Activated naive CD8-positive, alpha-beta T cell treated with anti-CD3 and anti-CD28 coated beads, Interleukin-2, amount 50 U/mL, for 24 hours (primary cell): ENCODE measurements around the gene ZBBX.
"Not testable (repeated sequence)": the region's sequence is repeated elsewhere in the genome, so short reads cannot be mapped to it uniquely, and the experiment has no call there.

Source experiments
- ATAC-seq: fragments of 150-1000 bp; cut with Tn5 transposase; one replicate; pipeline ENCODE4 v1.10.0; 2021
- DNase-seq: peaks from one replicate; pipeline ENCODE4 v3.0.0; 2021
- H3K27ac Mint-ChIP-seq: one replicate; pipeline ENCODE4 v1.8.0; 2021; ENCODE audit warnings: mild to moderate bottlenecking, mixed read lengths
- H3K27me3 Mint-ChIP-seq: one replicate; pipeline ENCODE4 v1.8.0; 2021; ENCODE audit warnings: mixed read lengths
- H3K36me3 Mint-ChIP-seq: one replicate; pipeline ENCODE4 v1.8.0; 2021; ENCODE audit warnings: low read depth, mixed read lengths
- H3K4me1 Mint-ChIP-seq: one replicate; pipeline ENCODE4 v1.8.0; 2021; ENCODE audit warnings: mixed read lengths
- H3K4me3 Mint-ChIP-seq: one replicate; pipeline ENCODE4 v1.8.0; 2021; ENCODE audit warnings: mild to moderate bottlenecking, moderate library complexity, mixed read lengths
- H3K9me3 Mint-ChIP-seq: one replicate; pipeline ENCODE4 v1.8.0; 2021; ENCODE audit warnings: mixed read lengths

The ZBBX gene, protein sequence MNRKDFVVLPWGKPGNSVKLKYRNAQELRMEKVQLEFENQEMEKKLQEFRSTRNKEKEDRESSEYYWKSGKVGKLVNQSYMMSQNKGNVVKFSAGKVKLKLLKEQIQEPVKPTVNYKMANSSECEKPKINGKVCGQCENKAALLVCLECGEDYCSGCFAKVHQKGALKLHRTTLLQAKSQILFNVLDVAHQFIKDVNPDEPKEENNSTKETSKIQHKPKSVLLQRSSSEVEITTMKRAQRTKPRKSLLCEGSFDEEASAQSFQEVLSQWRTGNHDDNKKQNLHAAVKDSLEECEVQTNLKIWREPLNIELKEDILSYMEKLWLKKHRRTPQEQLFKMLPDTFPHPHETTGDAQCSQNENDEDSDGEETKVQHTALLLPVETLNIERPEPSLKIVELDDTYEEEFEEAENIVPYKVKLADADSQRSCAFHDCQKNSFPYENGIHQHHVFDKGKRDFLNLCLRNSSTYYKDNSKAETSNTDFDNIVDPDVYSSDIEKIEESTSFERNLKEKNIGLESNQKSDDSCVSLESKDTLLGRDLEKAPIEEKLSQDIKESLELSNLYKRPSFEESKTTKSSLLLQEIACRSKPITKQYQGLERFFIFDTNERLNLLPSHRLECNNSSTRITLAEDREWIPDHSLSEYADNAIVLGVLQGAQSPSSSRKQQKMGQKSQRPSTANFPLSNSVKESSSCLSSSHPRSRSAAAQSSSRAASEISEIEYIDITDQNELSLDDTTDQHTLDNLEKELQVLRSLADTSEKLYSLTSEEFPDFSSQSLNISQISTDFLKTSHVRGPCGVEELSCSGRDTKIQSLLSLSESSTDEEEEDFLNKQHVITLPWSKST

DNA sequence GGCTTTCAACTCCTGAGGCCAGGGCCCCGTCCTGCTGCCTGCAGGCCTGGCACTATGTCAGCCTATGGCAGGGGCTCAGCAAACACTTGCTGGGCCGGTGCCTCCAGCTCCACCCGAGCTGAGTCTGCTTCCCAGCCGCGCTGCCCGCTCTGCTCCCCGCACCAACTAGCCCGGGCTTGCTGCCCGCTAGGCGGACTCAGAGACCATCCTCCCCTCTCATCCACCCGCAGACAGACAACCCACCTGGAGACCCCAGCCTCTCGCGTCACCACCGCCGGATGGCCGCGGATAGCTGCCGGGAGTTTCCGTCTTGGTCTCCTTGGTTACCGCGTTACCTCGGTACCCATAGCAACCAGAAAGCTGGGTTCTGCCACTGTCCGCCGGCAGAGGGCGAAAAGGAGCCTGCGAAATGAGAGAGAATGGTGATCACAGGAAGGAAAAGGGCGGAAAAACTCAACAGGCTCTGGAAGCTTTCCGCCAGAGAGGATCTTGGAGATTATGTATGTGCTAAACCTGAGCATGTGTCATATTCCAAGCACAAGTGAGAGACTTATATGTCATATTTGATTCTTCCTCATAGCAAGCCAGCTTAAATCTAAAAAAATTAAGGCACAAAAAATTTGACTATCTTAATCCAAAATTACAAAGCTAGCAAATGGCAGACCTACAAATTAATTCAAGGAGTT lies at the start of gene ZBBX:
Gene ZBBX (minus strand): TSS at position 294 of the 686 bp plus-strand sequence. CDS start 7,396 bp downstream, outside the sequence.
- H3K36me3 Mint-ChIP-seq: no peaks in the 10 kb centered on the region
- H3K27ac Mint-ChIP-seq: peak within 1 kb of the TSS; percentile 46

GRCh38 chr3:167426962-167427361 lies 46.9 kb upstream of the ZBBX start:
- not testable (repeated sequence) for H3K4me3 Mint-ChIP-seq, H3K9me3 Mint-ChIP-seq, H3K27me3 Mint-ChIP-seq, H3K4me1 Mint-ChIP-seq, ATAC-seq, DNase-seq, H3K27ac Mint-ChIP-seq, H3K36me3 Mint-ChIP-seq

More for the DNA sequence above, at the start of gene ZBBX:
- peak; percentile 93 for ATAC-seq
- DNase-seq: peak; percentile 86
- Mint-ChIP-seq H3K4me1 (peaks cover 5% of the 10 kb centered on the region), H3K27me3 (peaks cover 14% of the 10 kb centered on the region), H3K9me3 (no peaks in the 10 kb centered on the region), H3K4me3 (peak within 1 kb of the TSS; percentile 79)

DNA sequence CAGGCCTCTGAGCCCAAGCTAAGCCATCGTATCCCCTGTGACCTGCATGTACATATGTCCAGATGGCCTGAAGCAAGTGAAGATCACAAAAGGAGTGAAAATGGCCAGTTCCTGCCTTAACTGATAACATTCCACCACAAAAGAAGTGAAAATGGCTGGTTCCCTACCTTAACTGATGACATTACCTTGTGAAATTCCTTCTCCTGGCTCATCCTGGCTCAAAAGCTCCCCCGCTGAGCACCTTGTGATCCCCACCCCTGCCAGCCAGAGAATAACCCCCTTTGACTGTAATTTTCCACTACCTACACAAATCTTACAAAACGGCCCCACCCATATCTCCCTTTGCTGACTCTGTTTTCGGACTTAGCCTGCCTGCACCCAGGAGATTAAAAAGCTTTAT lies 42.3 kb upstream of the ZBBX start:
- H3K36me3 Mint-ChIP-seq: not testable (repeated sequence)

DNA sequence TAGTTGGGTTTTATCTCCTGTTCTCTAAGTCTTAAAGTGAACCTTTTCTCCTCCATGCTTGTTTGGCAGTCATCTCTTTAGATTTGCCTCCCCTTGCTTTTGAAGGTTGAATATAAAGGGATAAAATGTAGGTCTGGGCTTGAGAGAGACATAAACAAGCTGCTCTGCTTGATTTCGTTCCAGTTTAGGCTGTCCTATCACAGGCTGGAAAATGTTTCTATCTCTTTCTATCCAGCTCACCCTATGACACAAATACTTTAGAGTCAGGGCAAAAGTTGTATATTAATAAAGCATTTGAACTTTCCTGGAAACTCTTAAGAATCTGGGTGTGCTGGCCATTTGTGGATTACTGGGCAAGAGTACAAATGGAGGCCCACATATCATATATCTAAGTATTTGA lies 29.5 kb upstream of the ZBBX start:
- no peaks in the 10 kb centered on the region for H3K9me3 Mint-ChIP-seq
- H3K27ac Mint-ChIP-seq: no peak overlapping the region
- DNase-seq: no peak
- no peaks in the 10 kb centered on the region for H3K27me3 Mint-ChIP-seq
- H3K4me1 Mint-ChIP-seq: no peaks in the 10 kb centered on the region
- H3K4me3 Mint-ChIP-seq: no peak overlapping the region
- H3K36me3 Mint-ChIP-seq: no peaks in the 10 kb centered on the region
- ATAC-seq: no peak

More for the DNA sequence above, 42.3 kb upstream of the ZBBX start:
- H3K27ac Mint-ChIP-seq, H3K4me3 Mint-ChIP-seq, H3K27me3 Mint-ChIP-seq, DNase-seq, H3K4me1 Mint-ChIP-seq, ATAC-seq, H3K9me3 Mint-ChIP-seq: not testable (repeated sequence)

DNA sequence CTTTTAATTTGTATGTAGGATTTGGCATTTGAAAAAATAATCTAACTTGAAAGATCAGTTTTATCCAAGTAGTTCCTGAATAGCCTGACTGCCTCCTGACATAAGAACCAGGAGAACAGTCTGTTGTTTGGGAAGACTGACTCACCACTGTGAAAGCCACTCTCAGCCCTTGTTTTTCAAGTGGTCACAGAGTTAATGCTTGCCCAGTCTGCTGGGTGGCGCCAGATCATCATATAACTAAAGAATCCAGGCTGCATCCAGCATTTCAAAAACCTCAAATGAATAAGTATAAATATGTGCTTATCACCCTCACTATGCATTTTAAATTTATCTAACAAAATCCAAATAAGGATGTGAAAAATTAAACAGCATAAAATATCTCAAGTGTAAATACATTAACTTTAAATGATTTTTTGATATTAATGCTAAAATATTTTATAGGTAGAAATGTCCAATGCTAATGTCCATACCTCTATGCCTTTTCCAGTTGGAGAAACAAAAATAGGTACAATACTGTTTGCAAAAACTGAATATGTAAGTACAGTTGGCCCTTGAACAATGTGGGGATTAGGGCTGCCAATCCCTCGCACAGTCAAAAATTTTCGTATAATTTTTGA lies 26.9 kb upstream of the ZBBX start:
- H3K27ac Mint-ChIP-seq: no peak overlapping the region
- H3K9me3 Mint-ChIP-seq: no peaks in the 10 kb centered on the region
- ATAC-seq (no peak), DNase-seq (peak; percentile 3)
- H3K27me3 Mint-ChIP-seq: no peaks in the 10 kb centered on the region
- H3K4me3 Mint-ChIP-seq: no peak overlapping the region
- no peaks in the 10 kb centered on the region for H3K4me1 Mint-ChIP-seq
- no peaks in the 10 kb centered on the region for H3K36me3 Mint-ChIP-seq

DNA sequence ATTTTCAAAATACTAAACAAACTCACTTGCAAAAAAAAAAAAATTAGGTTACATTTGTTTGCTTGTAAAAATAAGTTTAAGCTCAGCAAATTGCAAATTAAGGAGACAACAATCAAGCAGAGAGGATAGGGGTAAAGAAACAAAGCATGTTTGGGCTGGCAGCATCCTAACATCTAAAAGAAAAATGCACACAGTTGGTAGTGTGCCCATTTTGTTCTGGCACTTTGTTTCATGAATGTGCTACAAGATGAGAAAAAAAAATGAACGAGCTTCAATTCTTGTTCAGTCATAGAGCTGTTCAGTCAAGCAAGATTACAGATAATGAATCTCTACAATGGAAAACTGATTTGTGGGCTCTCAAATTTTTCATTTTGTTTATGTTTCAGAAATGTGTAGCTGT lies 17.7 kb upstream of the ZBBX start:
- DNase-seq: no peak
- Mint-ChIP-seq H3K4me1 (no peaks in the 10 kb centered on the region), H3K36me3 (no peaks in the 10 kb centered on the region), H3K27me3 (peaks cover 4% of the 10 kb centered on the region), H3K4me3 (no peak overlapping the region), H3K9me3 (no peaks in the 10 kb centered on the region), H3K27ac (no peak overlapping the region)
- no peak for ATAC-seq

GRCh38 chr3:167396075-167396474 lies 16.0 kb upstream of the ZBBX start:
- DNase-seq (no peak), ATAC-seq (no peak)
- no peak overlapping the region for H3K4me3 Mint-ChIP-seq
- H3K36me3 Mint-ChIP-seq: no peaks in the 10 kb centered on the region
- no peaks in the 10 kb centered on the region for H3K9me3 Mint-ChIP-seq
- no peak overlapping the region for H3K27ac Mint-ChIP-seq
- H3K27me3 Mint-ChIP-seq: peaks cover 4% of the 10 kb centered on the region
- H3K4me1 Mint-ChIP-seq: no peaks in the 10 kb centered on the region

GRCh38 chr3:167394003-167394402 lies 13.9 kb upstream of the ZBBX start:
- H3K27ac Mint-ChIP-seq: no peak overlapping the region
- H3K27me3 Mint-ChIP-seq: no peaks in the 10 kb centered on the region
- no peaks in the 10 kb centered on the region for H3K36me3 Mint-ChIP-seq
- no peaks in the 10 kb centered on the region for H3K9me3 Mint-ChIP-seq
- H3K4me3 Mint-ChIP-seq: no peak overlapping the region
- no peak for DNase-seq
- no peaks in the 10 kb centered on the region for H3K4me1 Mint-ChIP-seq
- ATAC-seq: no peak

DNA sequence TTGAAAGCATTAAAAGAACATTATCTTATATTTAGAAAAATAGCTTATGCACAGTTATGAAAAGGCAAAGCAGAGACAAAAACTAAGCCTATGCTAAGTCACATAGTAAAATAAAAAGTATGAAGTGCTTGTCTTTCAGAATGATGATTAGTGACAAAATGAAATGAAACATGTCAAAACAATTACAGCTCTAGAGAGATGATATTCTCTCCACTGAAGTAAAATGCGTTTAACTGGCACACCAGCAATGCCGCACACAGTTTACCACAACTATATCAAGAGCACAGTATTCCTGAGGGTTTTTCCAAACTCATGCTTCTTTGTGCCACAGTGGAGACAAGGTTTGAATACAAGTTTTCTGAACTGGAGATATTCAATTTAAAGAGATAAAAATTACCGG lies 2.1 kb upstream of the ZBBX start:
- Mint-ChIP-seq H3K9me3 (no peaks in the 10 kb centered on the region), H3K4me1 (peaks cover 5% of the 10 kb centered on the region), H3K36me3 (no peaks in the 10 kb centered on the region), H3K27ac (no peak overlapping the region), H3K4me3 (no peak overlapping the region), H3K27me3 (peaks cover 14% of the 10 kb centered on the region)
- DNase-seq (no peak), ATAC-seq (no peak)

- Mint-ChIP-seq H3K27me3 (peaks cover 19% of the 10 kb centered on the region), H3K27ac (no peak overlapping the region), H3K4me3 (no peak overlapping the region), H3K9me3 (no peaks in the 10 kb centered on the region), H3K36me3 (no peaks in the 10 kb centered on the region), H3K4me1 (peaks cover 5% of the 10 kb centered on the region)
- DNase-seq (no peak), ATAC-seq (no peak)
Observed at GRCh38 chr3:167375478-167375877, 4.6 kb downstream of the ZBBX start.

GRCh38 chr3:167372138-167372537 lies 8.0 kb downstream of the ZBBX start:
- H3K4me1 Mint-ChIP-seq: no peaks in the 10 kb centered on the region
- DNase-seq: no peak
- no peaks in the 10 kb centered on the region for H3K9me3 Mint-ChIP-seq
- no peaks in the 10 kb centered on the region for H3K36me3 Mint-ChIP-seq
- ATAC-seq: no peak
- peaks cover 9% of the 10 kb centered on the region for H3K27me3 Mint-ChIP-seq
- no peak overlapping the region for H3K27ac Mint-ChIP-seq
- no peak overlapping the region for H3K4me3 Mint-ChIP-seq

GRCh38 chr3:167361948-167362347 lies 18.1 kb downstream of the ZBBX start:
- H3K36me3 Mint-ChIP-seq: no peaks in the 10 kb centered on the region
- DNase-seq: no peak
- no peaks in the 10 kb centered on the region for H3K4me1 Mint-ChIP-seq
- no peaks in the 10 kb centered on the region for H3K27me3 Mint-ChIP-seq
- H3K4me3 Mint-ChIP-seq: no peak overlapping the region
- peaks cover 5% of the 10 kb centered on the region for H3K9me3 Mint-ChIP-seq
- no peak overlapping the region for H3K27ac Mint-ChIP-seq
- no peak for ATAC-seq

DNA sequence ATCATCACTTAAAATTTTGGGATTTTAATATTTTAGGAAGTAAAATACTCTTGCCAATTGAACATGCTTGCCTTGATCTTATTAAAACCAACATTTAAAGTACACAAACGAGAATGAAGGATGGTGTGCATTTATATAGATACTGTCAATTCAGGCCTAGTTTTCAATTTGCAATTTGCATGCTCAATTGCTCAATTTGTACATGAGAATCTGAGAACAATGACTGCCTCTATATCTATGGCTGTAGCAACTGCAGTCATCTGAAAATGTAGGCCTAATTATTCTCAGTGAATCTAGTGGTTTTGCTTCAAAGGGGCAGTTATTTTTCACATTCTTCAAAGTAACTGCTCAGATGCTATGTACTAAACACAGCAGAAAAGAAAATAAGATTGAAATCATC lies 18.8 kb downstream of the ZBBX start:
- Mint-ChIP-seq H3K9me3 (peaks cover 8% of the 10 kb centered on the region), H3K4me1 (no peaks in the 10 kb centered on the region), H3K27me3 (no peaks in the 10 kb centered on the region), H3K36me3 (no peaks in the 10 kb centered on the region), H3K4me3 (no peak overlapping the region), H3K27ac (no peak overlapping the region)
- no peak for ATAC-seq
- DNase-seq: no peak

DNA sequence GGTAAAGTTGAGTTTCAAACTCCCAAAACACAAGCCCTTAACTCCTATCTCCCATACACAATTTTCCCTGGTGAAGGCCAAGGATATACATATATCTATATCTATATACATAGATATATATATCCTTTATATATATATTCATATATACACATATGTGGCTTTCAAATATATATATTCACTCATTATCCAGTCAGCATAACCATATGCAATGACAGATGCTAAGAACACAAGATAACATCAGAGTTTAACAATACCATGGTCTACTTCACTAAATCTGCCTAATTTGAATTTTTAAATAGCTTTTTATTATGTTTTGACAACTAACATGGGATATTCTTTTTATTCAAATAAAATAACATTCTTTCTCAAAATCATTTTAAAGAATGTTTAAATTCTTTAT lies 24.7 kb downstream of the ZBBX start:
- H3K9me3 Mint-ChIP-seq: peaks cover 8% of the 10 kb centered on the region

More for the DNA sequence above, 24.7 kb downstream of the ZBBX start:
- H3K4me1 Mint-ChIP-seq: no peaks in the 10 kb centered on the region
- H3K27me3 Mint-ChIP-seq: peaks cover 6% of the 10 kb centered on the region
- no peak overlapping the region for H3K27ac Mint-ChIP-seq
- no peak overlapping the region for H3K4me3 Mint-ChIP-seq
- H3K36me3 Mint-ChIP-seq: no peaks in the 10 kb centered on the region
- ATAC-seq (no peak), DNase-seq (no peak)
